ENCODE data around the gene IFI30. TPM values are rescaled to one million over a fixed set of nuclear protein-coding genes. Genes with fewer than 3 reads are reported as not detected.
A peak's percentile ranks its signal among the peaks of the same experiment; 100 is the strongest.

The IFI30 gene
- total RNA-seq = 0.32 to 2.0 TPM (median 0.36 TPM) in 3 replicates

DNA sequence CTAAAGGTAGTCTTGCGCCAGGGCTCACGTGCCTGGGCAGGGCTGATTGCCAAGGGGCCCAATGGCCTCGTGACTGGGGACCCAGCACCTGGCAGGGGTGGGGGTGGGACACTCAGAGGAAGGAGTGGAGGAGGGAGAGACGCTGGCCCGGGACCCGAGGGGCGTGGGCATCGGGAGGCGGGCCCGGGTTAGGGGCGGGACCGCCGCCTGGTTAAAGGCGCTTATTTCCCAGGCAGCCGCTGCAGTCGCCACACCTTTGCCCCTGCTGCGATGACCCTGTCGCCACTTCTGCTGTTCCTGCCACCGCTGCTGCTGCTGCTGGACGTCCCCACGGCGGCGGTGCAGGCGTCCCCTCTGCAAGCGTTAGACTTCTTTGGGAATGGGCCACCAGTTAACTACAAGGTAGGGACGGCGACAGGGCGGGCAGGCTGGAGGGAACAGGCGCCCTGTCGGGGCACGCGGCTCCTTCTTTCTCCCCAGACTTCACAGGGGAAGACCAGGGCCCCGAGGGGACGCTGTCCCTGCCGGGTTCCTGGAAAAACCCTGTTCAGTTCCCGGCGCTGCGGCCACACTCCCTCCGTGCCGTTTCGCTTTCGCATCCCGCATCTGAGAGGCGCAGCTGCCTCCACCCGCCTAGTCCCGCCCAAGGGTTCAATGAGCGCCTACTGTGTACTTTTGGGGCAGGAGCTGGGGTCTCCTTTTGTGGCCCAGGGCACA, at the start of gene IFI30:
Gene IFI30 (plus strand): TSS at position 242 of the 717 bp plus-strand sequence. CDS start 29 bp downstream, at position 271.
- DNase-seq (ENCODE audit: low spot score in 2 of 2, unreplicated experiment in 2 of 2) = no peak
- H3K4me1 Mint-ChIP-seq = peaks cover 11% of the 10 kb centered on the region
- H3K27me3 Mint-ChIP-seq (ENCODE audit: low read depth) = peaks cover 46% of the 10 kb centered on the region
- H3K27ac Mint-ChIP-seq = no peak within 1 kb of the TSS
- no peak for TF ChIP-seq CTCF (IDR thresholded peaks at IDR 0.05; ENCODE audit: unreplicated experiment)
- H3K36me3 Mint-ChIP-seq = peaks cover 18% of the 10 kb centered on the region
- H3K4me3 Mint-ChIP-seq = peak within 1 kb of the TSS; percentile 70
- no peaks in the 10 kb centered on the region for H3K9me3 Mint-ChIP-seq

GRCh38 chr19:18123819-18124218, 49.8 kb upstream of the IFI30 start:
- Mint-ChIP-seq H3K9me3 (no peaks in the 10 kb centered on the region), H3K4me1 (peaks cover 9% of the 10 kb centered on the region), H3K27ac (no peak overlapping the region), H3K36me3 (peaks cover 17% of the 10 kb centered on the region), H3K27me3 (ENCODE audit: low read depth) (no peaks in the 10 kb centered on the region), H3K4me3 (no peak overlapping the region)
- no peak for DNase-seq (ENCODE audit: low spot score in 2 of 2, unreplicated experiment in 2 of 2)
- no peak for TF ChIP-seq CTCF (IDR thresholded peaks at IDR 0.05; ENCODE audit: unreplicated experiment)

DNA sequence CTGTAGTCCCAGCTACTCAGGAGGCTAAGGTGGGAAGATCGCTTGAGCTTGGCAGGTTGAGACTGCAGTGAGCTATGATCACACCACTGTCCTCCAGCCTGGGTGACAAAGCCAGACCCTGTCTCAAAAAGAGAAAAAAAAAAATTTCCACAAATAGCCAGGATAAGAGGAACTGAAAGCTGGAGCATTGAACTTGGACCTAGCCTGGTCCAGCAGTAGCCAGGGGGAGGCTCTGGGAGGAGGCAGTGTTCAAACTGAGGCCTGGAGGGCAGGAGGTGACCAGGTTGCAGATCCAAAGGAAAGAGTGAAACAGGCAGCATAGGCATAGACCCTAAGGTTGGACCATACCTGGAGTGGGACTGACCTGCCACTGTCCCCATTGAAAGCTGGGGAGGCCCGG, 47.5 kb upstream of the IFI30 start:
- peaks cover 23% of the 10 kb centered on the region for H3K36me3 Mint-ChIP-seq
- no peaks in the 10 kb centered on the region for H3K4me1 Mint-ChIP-seq
- no peaks in the 10 kb centered on the region for H3K27me3 Mint-ChIP-seq (ENCODE audit: low read depth)
- no peak for DNase-seq (ENCODE audit: low spot score in 2 of 2, unreplicated experiment in 2 of 2)
- no peaks in the 10 kb centered on the region for H3K9me3 Mint-ChIP-seq
- TF ChIP-seq CTCF (IDR thresholded peaks at IDR 0.05; ENCODE audit: unreplicated experiment) = no peak
- H3K27ac Mint-ChIP-seq = no peak overlapping the region
- H3K4me3 Mint-ChIP-seq = no peak overlapping the region

GRCh38 chr19:18128044-18128443, 45.6 kb upstream of the IFI30 start:
- peaks cover 30% of the 10 kb centered on the region for H3K36me3 Mint-ChIP-seq
- DNase-seq (ENCODE audit: low spot score in 2 of 2, unreplicated experiment in 2 of 2) = no peak
- TF ChIP-seq CTCF (IDR thresholded peaks at IDR 0.05; ENCODE audit: unreplicated experiment) = no peak

DNA sequence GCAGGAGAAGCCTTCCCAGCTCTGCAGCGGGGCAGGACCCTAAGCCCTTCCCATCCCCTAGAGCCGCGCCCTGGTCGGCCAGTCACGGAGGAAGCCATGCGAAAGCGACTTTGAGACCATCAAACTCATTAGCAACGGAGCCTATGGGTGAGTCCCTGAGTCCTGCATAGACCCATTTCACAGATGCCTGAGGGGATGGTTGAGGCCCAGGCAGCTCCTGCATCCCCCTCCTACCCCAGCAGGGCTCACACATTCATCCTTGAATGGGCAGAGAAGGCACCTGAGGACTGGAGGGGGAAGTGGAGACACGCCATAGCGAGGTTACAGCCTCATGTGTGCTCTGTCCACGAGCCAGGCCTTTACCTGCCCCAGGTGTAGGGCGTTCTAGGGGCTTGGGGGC, 44.8 kb upstream of the IFI30 start:
- Mint-ChIP-seq H3K4me3 (no peak overlapping the region), H3K4me1 (no peaks in the 10 kb centered on the region), H3K27me3 (ENCODE audit: low read depth) (no peaks in the 10 kb centered on the region), H3K36me3 (peaks cover 26% of the 10 kb centered on the region), H3K27ac (no peak overlapping the region), H3K9me3 (no peaks in the 10 kb centered on the region)
- no peak for TF ChIP-seq CTCF (IDR thresholded peaks at IDR 0.05; ENCODE audit: unreplicated experiment)
- DNase-seq (ENCODE audit: low spot score in 2 of 2, unreplicated experiment in 2 of 2) = no peak

More at GRCh38 chr19:18128044-18128443, 45.6 kb upstream of the IFI30 start:
- no peaks in the 10 kb centered on the region for H3K27me3 Mint-ChIP-seq (ENCODE audit: low read depth)
- H3K4me1 Mint-ChIP-seq = no peaks in the 10 kb centered on the region
- no peaks in the 10 kb centered on the region for H3K9me3 Mint-ChIP-seq
- no peak overlapping the region for H3K27ac Mint-ChIP-seq
- H3K4me3 Mint-ChIP-seq = no peak overlapping the region
